NCI-H2029 treated with DMSO at 0.1 percent for 48 hours (cell line): ENCODE measurements around the gene SERGEF.
A peak's percentile ranks its signal among the peaks of the same experiment; 100 is the strongest.

ENCODE experiments used
- DNase-seq: peaks from one replicate; lab custom pipeline; 2025; lab: John Stamatoyannopoulos, UW

SERGEF gene

DNA sequence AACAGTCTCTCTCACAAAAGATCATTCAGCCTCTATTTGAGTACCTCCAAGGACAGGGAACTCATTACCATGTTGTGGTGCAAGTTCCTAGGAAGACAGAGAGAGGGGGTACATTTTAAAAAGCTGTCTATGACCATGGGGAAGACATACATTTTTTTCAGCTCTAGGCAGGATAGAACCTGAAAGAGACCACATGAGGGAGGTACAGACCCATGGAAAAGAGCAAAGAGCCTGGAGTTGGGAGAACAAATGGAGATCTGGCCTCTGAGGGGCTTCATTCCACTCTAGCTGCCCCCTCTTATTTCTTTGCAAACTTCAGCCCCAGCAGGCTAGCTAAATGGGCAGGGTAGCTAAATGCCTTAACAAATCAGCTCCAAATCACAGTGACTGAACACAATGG is 241.9 kb downstream of the SERGEF start:
- no peak for DNase-seq

DNA sequence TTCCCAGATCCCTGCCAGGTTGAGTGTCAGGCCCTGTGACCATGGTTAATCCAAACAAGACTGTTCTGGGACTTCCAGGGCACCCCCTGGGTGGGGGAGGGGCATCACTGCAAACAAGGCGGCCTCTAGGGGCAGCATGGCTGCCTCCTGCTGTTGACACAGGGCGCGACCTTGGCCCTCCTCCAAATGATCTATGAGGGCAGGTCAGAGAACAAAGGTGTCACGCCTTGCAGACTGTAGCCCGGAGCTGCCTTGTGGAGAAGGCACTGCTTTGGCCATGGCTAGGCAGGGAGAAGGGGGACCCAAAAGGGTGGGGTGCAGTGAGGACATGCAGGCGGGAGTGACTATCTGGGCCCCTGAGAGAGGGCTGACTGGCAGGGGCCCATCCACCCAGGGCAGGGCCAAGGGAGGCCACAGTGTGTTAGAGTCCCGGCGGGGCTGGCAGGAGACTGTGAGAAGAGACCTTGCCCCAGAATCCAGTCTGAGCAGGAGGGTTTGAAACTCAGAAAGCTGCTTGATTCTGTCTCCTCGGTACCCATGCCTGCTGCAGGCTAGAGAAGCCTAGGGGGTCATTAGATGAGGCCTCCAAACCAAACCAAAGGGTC is 242.7 kb downstream of the SERGEF start:
- DNase-seq = no peak

DNA sequence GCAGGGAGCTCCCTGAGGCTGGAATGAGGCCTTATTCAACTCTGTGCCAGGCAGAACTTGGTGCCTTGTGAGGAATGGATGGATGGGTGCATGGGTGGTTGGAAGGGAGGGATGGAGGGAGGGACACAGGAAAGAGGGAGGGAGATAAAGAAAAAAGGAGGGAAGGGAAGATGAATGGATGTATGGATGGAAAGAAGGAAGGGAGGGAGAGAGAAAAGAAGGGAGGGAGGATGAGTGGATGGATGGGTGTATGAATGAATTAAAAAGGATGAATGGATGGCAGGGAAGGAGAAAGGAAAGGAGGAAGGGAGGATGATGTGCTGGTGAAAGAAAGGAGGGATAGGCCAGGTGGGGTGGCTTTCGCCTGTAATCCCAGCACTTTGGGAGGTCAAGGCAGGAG is 243.6 kb downstream of the SERGEF start:
- DNase-seq = no peak

DNA sequence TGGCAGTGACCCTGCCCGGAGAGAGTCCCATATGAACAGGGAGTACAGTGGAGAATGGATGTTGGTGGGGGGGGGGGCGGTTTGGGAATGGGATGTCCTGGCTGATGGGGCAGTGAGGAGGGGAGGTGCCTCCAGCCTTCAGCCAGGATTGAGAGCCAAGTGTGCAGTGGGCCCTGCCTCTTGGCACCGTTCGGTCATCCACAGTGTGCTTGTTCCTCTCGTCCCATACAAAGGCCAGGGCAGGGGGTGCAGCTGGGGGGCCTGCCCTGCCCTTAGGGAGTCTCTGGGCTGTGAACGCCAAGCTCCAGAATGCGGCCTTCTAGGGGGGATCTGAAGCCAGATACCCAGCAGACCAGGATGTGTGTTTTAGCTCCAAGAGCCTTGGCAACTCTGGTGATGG is 244.3 kb downstream of the SERGEF start:
- no peak for DNase-seq

DNA sequence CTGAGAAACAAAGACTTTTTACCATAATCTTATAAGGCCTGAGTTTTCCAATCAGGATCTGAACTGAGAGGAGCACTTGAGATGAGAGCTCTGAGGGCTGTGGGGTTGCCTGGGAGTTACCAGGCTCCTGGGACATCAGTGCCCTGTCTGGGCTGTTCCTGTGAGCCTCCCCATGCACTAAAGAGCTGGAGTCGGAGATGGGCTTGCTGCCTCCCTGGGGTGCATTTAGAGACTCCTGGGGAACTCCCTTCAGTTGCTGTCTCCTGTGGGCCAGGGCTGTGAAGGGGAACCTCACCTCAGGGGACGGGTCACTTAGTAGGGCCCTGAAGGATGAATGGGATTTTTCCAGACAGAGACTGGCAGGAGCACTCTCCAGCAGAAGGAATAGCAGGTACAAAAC is 244.9 kb downstream of the SERGEF start:
- DNase-seq = no peak

DNA sequence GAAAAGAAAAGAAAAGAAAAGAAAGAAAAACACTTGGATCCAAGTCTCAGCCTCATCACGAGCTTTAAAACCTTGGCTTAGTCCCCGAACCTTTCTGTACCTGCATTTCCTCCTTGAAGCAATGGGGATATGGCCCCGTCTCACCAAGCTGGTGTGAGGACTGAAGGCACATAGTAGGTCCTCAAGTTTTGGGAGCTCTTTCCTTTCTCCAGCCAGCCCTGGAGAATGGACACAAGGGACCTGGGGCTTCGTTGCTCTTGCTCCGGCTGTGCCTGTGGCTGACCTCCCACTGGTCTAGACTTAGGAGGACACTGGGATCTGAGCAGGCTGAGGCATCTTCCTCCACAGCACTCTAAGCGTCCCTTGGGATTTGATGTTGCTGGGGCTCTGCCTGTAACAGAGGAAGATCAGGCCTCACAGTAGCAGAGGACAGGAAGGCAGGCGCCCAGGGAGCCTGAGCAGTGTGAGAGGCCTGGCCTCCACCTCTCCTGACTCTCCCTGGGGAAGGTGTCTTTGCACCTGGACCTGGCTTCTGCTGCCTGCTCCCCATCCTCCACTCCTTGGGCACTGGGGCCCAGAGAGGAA is 245.5 kb downstream of the SERGEF start:
- DNase-seq = no peak

DNA sequence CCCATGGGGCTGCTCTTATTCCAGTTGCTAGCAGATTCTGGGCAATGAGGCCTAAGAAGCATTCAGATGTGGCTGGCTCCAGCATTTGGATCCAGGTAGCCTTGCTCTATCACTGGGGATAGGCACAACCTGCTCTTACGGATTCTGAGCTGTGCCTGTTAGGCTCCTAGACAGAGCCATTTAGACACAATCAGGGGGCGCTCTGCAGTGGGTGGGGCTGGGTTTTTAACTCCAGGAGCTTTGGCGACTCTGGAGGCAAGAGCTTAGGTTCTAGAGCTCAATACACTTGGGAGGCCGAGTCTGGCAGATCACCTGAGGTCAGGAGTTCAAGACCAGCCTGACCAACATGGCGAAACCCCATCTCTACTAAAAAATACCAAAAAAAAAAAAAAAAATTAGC is 246.3 kb downstream of the SERGEF start:
- DNase-seq = no peak

DNA sequence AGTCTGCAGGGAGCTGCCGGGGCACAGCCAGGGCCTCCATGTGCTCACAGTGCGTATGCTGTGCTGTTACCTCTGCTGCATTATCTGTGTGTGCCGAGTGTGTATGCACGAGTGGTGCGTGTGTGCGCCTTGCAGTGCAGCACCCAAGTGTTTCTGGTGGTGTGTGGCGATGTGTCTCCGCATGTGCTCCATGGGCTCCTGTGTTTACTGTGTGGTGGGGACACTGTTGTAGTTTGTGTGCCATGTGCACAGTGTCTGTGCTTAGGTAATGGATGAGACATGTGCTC is 246.8 kb downstream of the SERGEF start:
- no peak for DNase-seq

DNA sequence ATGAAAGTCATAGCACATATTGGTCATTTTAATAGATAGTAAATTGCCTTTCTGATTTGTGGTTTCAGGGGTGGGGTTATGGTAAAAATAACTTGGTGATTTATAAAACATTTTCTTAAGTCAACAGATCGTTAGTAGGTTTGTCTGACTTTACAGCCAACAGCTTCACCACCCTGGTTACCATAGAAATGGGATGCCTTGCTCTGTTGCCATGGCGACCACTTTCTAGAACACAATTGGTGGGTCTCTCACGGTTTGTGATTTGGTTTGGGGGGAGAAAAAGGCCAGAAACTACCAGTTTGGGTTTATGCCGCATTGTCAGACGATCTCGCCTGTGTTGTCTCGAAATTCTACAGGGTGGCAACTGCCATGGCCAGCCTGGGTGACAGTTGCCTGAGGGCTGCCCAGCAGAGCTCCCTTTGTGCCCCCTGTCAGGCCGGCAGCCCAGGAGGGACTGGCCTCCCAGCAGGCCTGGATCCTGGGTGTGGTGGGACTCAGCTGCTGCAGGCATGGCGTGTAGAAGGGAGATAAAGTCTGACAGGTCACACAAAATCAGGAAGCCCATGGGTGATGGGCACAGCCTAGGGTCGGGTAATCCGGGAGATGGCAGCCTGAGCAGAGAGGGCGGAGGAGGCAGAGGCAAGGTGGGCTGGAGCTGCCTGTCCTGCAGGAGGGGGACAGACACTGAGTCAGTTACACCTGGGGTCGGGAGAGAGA is 247.3 kb downstream of the SERGEF start:
- no peak for DNase-seq

DNA sequence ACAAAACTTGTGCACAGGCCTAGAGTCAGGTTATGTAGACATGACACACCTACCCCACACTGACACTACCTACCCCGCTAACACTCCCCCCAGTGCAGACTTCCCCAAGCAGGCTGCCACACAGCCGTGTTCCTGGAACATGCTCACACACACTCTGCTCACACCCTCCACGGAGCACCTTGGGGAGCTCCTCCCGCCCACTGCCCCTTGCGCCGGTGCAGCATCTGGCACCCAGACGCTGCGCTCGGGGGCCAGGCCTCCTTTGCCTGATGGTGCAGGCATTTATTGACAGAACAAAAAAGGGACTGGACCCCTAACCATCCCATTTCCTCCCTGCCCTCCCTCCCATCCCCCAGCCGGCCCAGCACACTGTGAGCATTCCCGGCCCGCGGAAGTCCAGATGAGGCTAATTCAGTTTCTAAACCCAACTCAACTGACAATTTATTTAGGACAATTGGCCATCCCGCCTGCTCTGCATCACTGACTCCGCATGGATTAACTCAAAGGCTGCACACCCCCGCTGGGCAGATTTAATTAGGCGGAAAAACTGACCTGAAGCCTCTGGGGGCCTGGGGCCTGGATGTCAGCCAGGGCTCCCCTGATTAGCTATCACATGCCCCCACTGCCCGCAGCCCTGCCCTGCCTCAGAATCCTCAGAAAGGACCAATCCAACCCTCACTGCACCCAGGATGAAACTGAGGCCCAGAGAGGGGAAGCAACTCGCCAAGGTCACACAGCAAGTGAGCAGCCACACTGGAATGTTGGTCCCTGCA is 248.2 kb downstream of the SERGEF start:
- DNase-seq = no peak

DNA sequence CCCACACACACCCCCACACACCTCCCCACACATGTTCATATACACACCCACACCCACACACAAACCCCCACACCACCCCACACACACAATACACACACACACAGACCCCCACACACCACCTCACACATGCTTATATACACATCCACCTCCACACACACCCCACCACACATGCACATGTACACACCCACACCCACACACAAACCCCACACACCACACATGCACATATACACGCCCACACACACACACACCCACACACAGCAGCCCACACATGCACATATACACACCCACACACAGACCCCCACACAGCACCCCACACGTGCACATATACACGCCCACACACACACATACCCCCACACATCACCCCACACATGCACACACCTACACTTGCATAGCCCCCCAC is 249.1 kb downstream of the SERGEF start:
- no peak for DNase-seq

DNA sequence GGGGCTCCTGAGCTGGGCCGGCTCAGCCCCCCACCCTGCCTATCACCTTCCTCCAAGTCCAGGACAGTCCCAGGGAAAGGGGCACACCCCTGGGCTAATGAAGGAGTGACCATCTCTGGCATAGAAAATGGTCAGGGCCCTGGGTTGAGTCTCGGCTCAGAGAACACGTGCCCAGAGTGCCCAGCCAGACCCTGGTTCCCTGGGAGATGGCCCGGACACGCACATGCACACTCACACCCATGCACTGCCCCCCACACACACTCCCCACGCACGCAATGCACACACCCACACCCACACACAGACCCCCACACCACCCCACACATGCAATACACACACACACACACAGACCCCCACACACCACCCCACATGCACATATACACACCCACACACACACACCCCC is 249.6 kb downstream of the SERGEF start:
- DNase-seq = no peak

DNA sequence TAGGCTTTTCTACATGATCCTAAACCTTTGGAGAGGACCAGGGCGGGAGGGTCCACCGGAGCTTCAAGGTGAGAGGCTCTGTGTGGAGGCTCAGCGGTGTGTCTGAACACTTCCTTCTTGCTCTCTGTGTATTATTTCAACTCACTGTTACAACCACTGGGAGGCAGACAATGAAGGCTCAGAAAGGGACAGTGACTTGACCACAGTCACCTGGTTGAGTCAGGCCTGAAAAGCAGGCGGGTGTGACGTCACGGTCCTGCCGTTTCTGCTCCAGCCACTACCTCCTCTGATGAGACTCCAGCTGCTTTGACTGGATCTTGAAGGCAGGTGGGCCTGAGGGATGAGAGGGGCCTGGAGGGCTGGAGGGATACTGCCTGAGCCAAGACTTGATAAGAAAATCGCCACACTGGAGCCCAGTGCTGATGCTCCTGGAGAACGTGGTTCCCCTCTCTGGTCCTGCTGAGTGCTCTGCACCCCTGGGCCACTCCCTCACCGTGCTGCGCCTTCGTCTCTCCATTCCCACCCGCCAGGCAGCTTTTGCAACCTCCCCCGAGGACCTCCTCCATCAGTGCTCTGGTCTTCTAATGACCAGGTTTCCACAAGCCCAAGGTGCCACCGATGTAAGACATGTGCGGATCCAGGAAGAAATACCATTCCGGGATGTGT is 250.4 kb downstream of the SERGEF start:
- no peak for DNase-seq

DNA sequence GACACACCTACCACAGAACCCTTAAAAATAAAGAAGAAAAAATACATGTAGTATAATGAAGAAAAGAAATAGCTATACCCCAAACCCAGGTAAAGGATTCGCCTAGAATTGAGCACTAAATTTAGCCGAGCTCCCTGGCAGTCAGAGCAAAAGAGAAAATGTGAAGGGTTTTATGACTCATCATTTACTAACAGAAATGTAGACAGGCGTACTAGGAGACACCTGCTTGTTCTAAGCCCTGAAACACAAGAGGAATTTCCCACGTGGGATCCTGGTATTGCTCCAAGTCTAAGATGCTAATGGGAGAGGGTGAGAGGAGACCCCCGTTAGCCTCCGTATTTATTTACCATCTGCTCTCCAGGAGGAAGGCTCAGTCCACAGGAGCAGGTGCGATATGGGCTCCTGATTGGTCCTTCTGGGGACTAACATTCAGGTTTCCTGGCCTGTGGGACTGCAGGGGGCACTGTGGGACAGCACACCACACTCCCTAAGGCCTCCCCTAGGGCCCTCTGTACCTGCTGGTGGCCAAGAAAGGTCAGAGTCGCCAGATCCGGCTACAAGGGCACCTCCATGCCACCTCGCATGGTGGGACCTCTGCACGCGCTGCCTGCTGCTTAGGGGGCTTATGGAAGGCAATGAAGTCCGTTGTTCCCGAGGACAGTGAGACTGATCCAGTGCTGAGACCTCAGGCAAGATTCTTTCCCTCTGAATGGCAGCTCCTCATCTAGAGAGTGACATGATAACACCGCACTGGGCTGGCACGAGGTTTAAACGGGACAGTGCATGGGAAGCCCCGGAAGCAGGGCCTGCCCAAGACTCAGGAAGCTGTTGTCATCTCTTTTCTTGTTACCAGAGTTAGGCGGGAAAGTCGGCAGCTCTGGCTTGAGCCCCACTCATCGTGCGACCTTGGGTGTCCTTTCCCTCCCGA is 252.5 kb downstream of the SERGEF start:
- peak; percentile 89 for DNase-seq

DNA sequence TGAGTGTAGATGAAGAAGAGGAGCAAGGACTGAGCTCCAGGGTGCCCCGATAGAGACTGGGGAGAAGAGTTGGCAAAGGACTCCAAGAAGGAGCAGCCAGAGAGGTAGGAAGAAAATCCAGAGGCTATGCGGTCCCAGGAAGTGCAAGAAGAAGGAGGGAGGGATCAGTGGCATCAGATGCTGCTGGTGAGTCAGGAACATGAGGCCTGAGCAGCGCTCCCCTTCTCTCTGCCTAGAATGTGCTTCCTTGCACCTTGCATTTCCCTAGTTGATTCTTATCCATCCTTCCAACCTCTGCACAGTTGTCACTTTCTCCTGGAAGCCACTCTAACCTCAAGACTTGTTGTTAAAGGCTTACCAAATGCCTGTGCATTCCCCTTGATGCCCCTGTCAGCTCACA is 257.0 kb downstream of the SERGEF start:
- DNase-seq = no peak

DNA sequence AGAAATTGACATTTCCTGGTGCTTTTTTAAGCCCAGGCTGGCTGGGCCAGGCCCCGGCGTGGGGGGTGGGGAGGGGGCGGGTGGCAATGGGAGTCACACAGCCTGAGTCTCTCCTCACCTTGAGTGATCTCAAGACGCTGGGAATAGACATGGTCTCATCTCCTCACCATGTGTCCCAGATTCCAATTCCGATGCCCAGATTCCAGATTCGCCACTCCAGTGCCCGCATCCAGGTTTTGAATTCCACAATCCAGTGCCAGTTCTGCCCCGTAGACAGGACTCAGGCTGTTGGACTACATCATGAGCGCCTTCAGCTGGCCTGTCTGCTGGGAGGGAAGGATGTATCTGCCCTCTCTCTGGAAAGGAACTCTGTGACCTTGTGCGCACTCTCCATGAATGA is 259.2 kb downstream of the SERGEF start:
- no peak for DNase-seq

DNA sequence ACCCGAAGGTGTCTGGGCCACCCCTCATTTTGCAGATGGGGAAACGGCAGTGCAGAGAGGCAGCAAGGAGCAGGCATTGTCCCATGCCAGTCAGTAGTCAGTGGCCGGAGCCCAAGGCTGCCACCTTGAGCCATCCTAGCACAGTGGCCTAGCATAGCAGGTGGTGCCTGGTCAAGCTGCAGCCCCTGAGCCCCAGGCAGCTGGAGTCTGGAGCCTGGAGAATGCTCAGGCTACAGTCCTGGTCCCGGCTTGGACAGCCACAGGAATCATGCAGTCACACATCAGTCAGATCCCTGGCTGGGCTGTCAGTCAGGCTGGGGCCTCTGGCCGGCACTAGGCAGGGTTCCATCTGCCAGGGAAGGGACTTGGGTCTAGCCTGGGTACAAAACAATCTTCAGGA is 259.7 kb downstream of the SERGEF start:
- DNase-seq = no peak

DNA sequence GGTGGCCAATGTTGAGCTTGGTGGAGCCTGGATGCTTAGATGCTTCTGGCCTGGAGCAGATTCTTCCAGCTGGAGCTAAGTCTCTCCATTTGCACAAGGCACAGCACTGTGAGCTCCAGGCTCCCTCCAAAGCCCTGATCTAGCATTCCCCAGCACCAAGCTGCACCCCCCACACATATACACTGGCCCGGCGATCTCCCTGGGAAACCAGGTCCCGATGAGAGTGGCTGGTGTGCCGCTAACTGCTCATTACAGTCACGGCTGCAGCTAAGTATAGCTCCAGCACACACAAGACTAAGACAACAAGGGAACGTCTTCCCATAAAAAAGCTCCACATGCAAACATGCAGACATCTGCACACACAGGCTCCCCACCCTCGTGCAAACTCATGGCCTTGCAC is 260.7 kb downstream of the SERGEF start:
- no peak for DNase-seq

DNA sequence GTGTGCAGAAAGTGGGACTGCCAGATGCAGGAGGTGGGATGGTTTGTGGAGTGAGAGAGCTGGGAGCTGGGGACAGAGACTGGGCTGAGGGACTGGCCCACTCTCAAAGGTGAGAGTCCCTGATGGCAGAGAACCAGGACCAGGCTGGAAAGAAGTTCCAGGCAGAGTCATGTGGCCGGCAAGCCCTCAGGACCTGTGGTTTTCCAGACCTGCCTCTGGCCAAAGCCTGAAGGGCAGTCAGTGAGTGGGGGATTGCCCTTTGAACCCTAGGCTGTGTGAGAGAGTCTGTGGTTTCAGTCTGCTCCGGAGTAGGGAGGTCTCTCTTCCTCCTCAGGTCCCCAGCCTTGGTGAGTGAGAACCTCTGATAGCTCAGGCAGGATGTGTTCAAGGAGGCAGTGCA is 261.3 kb downstream of the SERGEF start:
- no peak for DNase-seq

DNA sequence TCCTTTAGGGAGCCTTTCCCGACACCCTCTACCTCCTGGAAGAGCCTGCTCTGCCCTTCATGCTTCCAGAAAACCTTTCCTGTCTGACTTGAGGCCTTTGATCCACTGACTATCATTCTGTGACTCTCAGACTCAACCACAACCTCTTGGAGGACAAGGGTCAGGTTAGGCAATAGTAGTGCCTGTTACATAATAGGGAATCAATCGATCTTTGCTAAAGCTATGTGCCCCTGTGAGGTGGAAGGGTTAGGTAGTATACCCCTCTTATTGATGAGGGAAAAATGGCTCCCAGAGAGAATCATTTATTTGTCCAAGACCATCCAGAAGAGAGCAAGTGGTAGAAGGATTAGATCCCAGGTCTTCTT is 262.1 kb downstream of the SERGEF start:
- no peak for DNase-seq

DNA sequence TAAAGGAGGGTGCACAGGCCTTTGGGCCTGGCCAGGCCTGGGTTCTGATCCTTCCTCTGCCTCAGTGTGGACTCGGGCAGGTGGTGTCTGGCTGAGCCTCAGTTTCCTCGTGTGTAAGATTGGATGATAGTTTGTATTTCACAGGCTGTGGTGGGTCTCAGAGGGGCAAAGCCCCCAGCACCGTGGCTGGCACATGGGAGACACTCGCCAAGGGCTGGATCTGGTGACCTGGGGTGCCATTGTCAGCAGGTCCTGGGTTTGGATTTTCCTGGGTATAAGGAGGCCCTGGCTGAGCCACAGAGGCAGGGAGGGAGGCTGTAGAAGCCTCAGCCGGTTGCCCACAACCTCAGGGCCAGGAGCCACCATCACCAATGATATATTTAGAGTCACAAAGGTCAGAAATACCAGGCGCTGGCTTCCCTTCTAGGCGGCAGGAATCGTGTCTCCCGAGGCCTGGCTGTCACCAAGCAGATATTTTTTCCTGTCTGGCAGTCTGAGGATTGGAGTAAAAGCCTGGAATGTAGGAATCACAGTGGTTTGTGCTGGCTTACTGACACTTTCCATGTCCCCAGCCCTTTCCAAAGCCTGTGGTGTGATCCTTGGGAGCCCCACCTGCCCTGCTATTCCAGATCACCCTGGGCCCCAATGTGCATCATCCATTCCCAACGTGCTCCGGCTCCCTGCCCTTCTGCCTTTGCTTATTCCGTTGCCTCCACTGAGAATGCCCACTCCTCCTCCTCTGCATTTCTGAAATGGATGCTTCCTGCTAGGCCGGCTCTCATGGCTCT is 262.6 kb downstream of the SERGEF start:
- no peak for DNase-seq
